OCI-LY7 (cell line): ENCODE measurements around the gene NHS. TPM values are rescaled to one million over a fixed set of nuclear protein-coding genes. Genes with fewer than 3 reads are reported as not detected.

ENCODE experiments used
- BruUV-seq: library from RNA; stranded (reverse); fragments of 400-500 nt; replicated peaks from 2 replicates; lab custom pipeline; 2021; lab: Mats Ljungman, UMichigan
- CTCF ChIA-PET: fragments of 300-600 bp; sonication (Branson Sonifier 250); formaldehyde crosslinking; loops from one replicate; lab custom pipeline; 2022; ENCODE audit warnings: antibody characterized with exemption; ENCODE audit not compliant: unreplicated experiment; lab: Charles Lee
- POLR2A ChIA-PET: fragments of 300-600 bp; sonication (Branson Sonifier 250); formaldehyde crosslinking; loops from one replicate; lab custom pipeline; 2022; ENCODE audit warnings: antibody characterized with exemption; lab: Charles Lee
- DNase-seq: peaks from one replicate; pipeline ENCODE4 v3.0.0-alpha.2; 2015; ENCODE audit warnings: low spot score
- H2AFZ ChIP-seq: fragments of 200-600 bp; sonication (generic), shearing (Covaris generic); 2 replicates; pipeline ENCODE4 v1.6.1; 2014; ENCODE audit warnings: mild to moderate bottlenecking, antibody characterized with exemption, low read length, moderate library complexity
- H3K27ac ChIP-seq: fragments of 200-600 bp; sonication (generic); 2 replicates; pipeline ENCODE4 v1.5.1; 2014; ENCODE audit warnings: mixed run types, low read depth, mild to moderate bottlenecking, moderate library complexity, low read length, inconsistent platforms; ENCODE audit not compliant: poor library complexity, severe bottlenecking
- H3K36me3 ChIP-seq: fragments of 200-600 bp; sonication (generic); 2 replicates; pipeline ENCODE4 v1.6.1; 2014; ENCODE audit warnings: mild to moderate bottlenecking, antibody characterized with exemption, low read length, moderate library complexity, mixed read lengths; ENCODE audit not compliant: insufficient read depth
- H3K4me1 ChIP-seq: fragments of 200-600 bp; sonication (generic); 2 replicates; pipeline ENCODE4 v1.5.1; 2014; ENCODE audit warnings: mild to moderate bottlenecking, low read length; ENCODE audit not compliant: insufficient read depth, poor library complexity, severe bottlenecking
- H3K4me2 ChIP-seq: fragments of 200-600 bp; sonication (generic); 2 replicates; pipeline ENCODE4 v1.6.1; 2014; ENCODE audit warnings: mild to moderate bottlenecking, low read length
- H3K4me3 ChIP-seq: fragments of 200-600 bp; sonication (generic); 2 replicates; pipeline ENCODE4 v1.5.1; 2014; ENCODE audit warnings: mild to moderate bottlenecking, low read depth, low read length; ENCODE audit not compliant: poor library complexity, severe bottlenecking
- H3K79me2 ChIP-seq: fragments of 200-600 bp; sonication (generic); 2 replicates; pipeline ENCODE4 v1.6.1; 2016; ENCODE audit warnings: low read depth, mild to moderate bottlenecking, low read length, moderate library complexity, mixed read lengths; ENCODE audit not compliant: insufficient read depth
- H3K9me2 ChIP-seq: fragments of 200-600 bp; sonication (generic); 2 replicates; pipeline ENCODE4 v1.6.1; 2016; ENCODE audit warnings: mild to moderate bottlenecking, low read length, mixed read lengths; ENCODE audit not compliant: insufficient read depth
- H3K9me3 ChIP-seq: fragments of 200-600 bp; sonication (generic); 2 replicates; pipeline ENCODE4 v1.6.1; 2014; ENCODE audit warnings: mild to moderate bottlenecking, mixed run types, low read length, mixed read lengths
- H4K20me1 ChIP-seq: fragments of 200-600 bp; sonication (generic); 2 replicates; pipeline ENCODE4 v1.6.1; 2014; ENCODE audit warnings: mild to moderate bottlenecking, antibody characterized with exemption, low read length, moderate library complexity, mixed read lengths; ENCODE audit not compliant: insufficient read depth
- EZH2phosphoT487 ChIP-seq: fragments of 200-600 bp; sonication (generic); IDR thresholded peaks from 2 replicates; pipeline ENCODE4 v1.6.1; 2018; ENCODE audit warnings: low read depth, borderline replicate concordance, mild to moderate bottlenecking, mixed run types, antibody characterized with exemption, low read length, moderate library complexity, mixed read lengths
- intact Hi-C: fragments of 100-400 bp; cut with micrococcal nuclease; formaldehyde crosslinking; loops from one replicate; pipeline ENCODE4 v1.10.0; 2022; ENCODE audit not compliant: unreplicated experiment
- total RNA-seq, 2 experiments: library from RNA; depleted of rRNA in 1 of 2; stranded (reverse); fragments of >200 nt in 1 of 2; shearing (Covaris generic) in 1 of 2; gene quantifications; 2 replicates each; pipeline ENCODE4 v1.2.3, GENCODE V29; 2014 to 2022
- TF ChIP-seq, protein P1 (sequence below): fragments of 200-600 bp; sonication (generic); conservative IDR thresholded peaks from 2 replicates; pipeline ENCODE4 v1.5.1; 2014; ENCODE audit warnings: mild to moderate bottlenecking, antibody characterized with exemption, low read length, moderate library complexity, mixed read lengths

The NHS gene
- total RNA-seq, 2 experiments from 2014 or later: not detected

DNA sequence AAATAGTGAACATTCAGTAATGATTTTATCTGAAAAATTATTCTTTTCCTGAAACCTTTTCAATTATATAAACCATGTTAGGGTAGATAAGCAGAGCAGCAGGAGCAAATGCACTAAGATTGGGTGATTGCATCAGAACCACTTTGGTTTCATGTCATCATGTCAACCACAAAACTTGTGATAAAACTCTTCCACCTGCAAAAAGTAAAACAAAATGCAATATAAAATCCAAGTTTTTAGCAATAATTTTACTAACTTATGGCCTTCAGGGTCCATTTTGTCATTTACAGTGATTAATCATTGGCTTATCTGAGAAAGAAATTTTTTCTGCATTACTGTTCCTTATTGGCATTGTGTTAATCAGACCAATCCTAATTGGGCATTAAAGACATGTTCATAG lies 42.4 kb downstream of the NHS start:
- CTCF ChIA-PET: no interaction called here
- POLR2A ChIA-PET: no interaction called here
- no peaks in the 10 kb centered on the region for H3K79me2 ChIP-seq
- no peak overlapping the region for H2AFZ ChIP-seq
- TF ChIP-seq, protein P1, sequence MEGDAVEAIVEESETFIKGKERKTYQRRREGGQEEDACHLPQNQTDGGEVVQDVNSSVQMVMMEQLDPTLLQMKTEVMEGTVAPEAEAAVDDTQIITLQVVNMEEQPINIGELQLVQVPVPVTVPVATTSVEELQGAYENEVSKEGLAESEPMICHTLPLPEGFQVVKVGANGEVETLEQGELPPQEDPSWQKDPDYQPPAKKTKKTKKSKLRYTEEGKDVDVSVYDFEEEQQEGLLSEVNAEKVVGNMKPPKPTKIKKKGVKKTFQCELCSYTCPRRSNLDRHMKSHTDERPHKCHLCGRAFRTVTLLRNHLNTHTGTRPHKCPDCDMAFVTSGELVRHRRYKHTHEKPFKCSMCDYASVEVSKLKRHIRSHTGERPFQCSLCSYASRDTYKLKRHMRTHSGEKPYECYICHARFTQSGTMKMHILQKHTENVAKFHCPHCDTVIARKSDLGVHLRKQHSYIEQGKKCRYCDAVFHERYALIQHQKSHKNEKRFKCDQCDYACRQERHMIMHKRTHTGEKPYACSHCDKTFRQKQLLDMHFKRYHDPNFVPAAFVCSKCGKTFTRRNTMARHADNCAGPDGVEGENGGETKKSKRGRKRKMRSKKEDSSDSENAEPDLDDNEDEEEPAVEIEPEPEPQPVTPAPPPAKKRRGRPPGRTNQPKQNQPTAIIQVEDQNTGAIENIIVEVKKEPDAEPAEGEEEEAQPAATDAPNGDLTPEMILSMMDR: no peak
- TF ChIP-seq EZH2phosphoT487: no peak
- BruUV-seq: no TSS peak
- no peak overlapping the region for H3K27ac ChIP-seq
- H3K9me2 ChIP-seq: no peaks in the 10 kb centered on the region
- no peak overlapping the region for H3K4me3 ChIP-seq
- intact Hi-C loops: no loop called here
- H3K36me3 ChIP-seq: no peaks in the 10 kb centered on the region
- no peak for DNase-seq
- H3K4me1 ChIP-seq: no peaks in the 10 kb centered on the region
- H3K9me3 ChIP-seq: no peaks in the 10 kb centered on the region
- no peaks in the 10 kb centered on the region for H4K20me1 ChIP-seq
- H3K4me2 ChIP-seq: no peak overlapping the region

DNA sequence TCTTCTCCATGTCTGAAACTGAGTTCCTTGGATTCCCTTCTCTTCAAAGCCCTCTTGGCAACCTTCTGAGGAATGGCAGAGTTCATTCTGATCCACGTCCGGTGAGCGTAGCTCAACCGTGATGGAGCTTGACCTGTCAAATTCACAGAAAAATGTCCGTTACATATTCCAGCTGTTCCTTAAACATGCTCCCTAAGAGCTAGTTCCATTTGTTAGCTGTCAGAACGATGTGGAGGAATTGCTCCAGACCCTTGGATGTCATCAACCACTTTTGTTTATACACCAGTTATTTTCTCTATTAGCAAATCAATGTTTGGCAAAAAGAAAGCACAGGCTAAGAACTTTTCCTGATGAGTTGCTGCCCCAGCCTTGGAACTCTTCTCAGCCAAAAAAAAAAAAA lies 50.1 kb downstream of the NHS start:
- no peaks in the 10 kb centered on the region for H3K9me3 ChIP-seq
- H3K4me1 ChIP-seq: no peaks in the 10 kb centered on the region
- CTCF ChIA-PET: no interaction called here
- DNase-seq: no peak
- no peaks in the 10 kb centered on the region for H3K79me2 ChIP-seq
- no peak overlapping the region for H3K27ac ChIP-seq
- H3K36me3 ChIP-seq: no peaks in the 10 kb centered on the region
- no peak overlapping the region for H2AFZ ChIP-seq
- H3K4me2 ChIP-seq: no peak overlapping the region
- no peak for TF ChIP-seq EZH2phosphoT487
- intact Hi-C loops: no loop called here
- no peak overlapping the region for H3K4me3 ChIP-seq
- BruUV-seq: no TSS peak
- H3K9me2 ChIP-seq: no peaks in the 10 kb centered on the region
- POLR2A ChIA-PET: no interaction called here
- H4K20me1 ChIP-seq: no peaks in the 10 kb centered on the region

DNA sequence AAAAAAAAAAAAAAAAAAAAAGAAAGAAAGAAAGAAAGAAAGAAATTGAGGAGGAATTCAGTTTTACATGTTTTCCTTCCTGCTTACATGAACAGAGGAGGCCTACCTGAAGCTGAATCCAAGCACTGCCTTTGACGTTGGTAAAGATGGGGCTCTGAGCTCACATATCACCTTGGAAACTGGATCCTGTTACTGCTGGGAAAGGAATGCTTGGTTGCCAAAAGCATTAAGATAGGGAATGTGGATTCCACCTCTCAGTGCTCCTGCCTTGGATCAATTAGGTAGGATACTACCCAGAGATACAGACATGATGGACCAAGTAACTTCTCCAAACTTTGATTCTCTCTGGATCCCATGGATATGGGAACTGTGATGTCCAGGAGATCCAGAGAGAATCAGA lies 50.6 kb downstream of the NHS start:
- no peak overlapping the region for H3K4me2 ChIP-seq
- intact Hi-C loops: no loop called here
- no peak overlapping the region for H3K27ac ChIP-seq
- no peak for TF ChIP-seq EZH2phosphoT487
- TF ChIP-seq, protein P1: no peak
- H2AFZ ChIP-seq: no peak overlapping the region
- no peaks in the 10 kb centered on the region for H3K4me1 ChIP-seq
- no peaks in the 10 kb centered on the region for H3K9me2 ChIP-seq
- POLR2A ChIA-PET: no interaction called here
- DNase-seq: no peak
- CTCF ChIA-PET: no interaction called here
- no peak overlapping the region for H3K4me3 ChIP-seq
- H3K79me2 ChIP-seq: no peaks in the 10 kb centered on the region
- no peaks in the 10 kb centered on the region for H4K20me1 ChIP-seq
- H3K9me3 ChIP-seq: no peaks in the 10 kb centered on the region
- BruUV-seq: no TSS peak
- no peaks in the 10 kb centered on the region for H3K36me3 ChIP-seq
